GM21390 (cell line): ENCODE data around the gene ITPK1.

Experiments used
- ATAC-seq: cut with Tn5 transposase; IDR thresholded peaks from one replicate; pipeline ENCODE4 v1.9.1; 2021; ENCODE audit not compliant: unreplicated experiment

The ITPK1 gene

DNA sequence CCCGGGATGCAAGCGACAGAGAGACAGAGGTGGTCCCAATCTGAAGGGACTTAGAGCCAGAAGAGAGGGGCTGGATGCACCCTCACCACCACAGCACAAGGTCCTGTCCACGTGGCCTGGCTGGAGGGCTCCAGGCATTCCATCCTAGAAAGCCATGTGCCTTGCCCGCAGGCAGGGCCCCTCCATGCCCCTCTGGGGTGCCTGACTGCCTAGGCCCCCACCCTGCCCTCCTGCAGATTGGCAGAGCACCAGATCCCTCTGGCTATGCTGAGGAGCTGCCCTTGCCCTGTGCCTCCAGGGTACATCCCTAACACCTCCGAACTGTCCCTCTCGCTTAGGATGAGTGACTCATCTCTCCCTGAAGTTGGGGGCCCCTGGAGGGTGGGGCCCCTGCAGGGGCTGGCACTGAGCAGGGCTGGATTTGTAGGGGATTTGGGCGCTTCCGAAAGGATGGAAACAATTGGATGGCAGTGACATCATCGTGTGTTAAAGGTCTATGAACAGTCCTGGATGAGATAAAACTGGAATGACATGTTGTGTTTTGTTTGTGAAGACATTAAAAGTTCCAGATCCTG lies 141.8 kb downstream of the ITPK1 start:
- ATAC-seq = no peak

DNA sequence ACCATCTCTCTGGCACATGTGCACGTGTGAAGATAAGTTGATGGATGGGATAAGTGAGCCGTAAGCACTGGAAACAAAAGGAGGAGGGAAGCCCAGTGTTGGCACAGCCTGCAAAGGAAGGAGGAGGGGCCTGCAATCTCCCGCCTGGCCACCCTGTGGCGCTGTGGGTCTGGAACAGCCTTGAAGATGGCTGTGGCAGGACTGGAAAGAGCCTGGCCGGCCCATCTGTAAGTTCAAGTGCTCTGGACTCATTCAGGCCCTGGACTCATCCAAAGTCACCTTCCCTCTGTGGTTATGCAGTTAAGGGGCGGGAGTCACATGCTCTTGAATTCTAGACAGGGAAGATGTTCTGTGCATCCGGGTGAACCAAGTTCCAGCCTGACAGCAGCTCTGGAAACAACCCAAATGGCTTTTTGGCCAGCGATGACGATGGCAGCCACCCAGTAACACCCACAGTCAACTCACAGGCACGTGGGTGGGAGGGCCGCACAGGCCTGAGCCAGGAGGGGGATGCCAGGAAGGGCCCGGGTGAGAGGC lies 142.4 kb downstream of the ITPK1 start:
- no peak for ATAC-seq

GRCh38 chr14:92971601-92972180 lies 144.0 kb downstream of the ITPK1 start:
- ATAC-seq = no peak

- no peak for ATAC-seq
Observed at GRCh38 chr14:92970271-92970670, 145.5 kb downstream of the ITPK1 start.

DNA sequence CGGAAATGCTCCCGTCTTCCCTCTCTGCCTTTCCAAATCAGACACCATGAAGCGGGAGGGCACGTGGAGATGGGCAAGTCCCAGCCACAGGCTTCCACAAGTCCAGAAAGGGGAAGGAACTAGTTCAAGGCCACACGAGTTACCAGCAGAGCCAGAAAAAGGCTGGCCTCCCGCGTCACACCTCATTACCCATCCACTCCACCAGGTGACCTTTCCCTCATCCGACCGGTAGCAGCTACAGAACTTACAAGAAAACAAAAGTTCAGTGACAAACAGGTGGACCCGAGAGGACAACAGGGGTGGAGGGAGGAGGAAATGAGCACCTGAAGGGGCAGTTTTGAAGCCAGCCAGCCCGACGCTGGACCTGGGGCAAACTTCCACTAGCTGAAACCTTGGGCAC lies 145.9 kb downstream of the ITPK1 start:
- ATAC-seq = no peak

- ATAC-seq = no peak
Observed at GRCh38 chr14:92969430-92969829, 146.3 kb downstream of the ITPK1 start.

- ATAC-seq = no peak
Observed at GRCh38 chr14:92968291-92969020, 147.3 kb downstream of the ITPK1 start.

GRCh38 chr14:92967346-92967926 lies 148.3 kb downstream of the ITPK1 start:
- no peak for ATAC-seq

- no peak for ATAC-seq
Observed at GRCh38 chr14:92965281-92965680, 150.4 kb downstream of the ITPK1 start.

DNA sequence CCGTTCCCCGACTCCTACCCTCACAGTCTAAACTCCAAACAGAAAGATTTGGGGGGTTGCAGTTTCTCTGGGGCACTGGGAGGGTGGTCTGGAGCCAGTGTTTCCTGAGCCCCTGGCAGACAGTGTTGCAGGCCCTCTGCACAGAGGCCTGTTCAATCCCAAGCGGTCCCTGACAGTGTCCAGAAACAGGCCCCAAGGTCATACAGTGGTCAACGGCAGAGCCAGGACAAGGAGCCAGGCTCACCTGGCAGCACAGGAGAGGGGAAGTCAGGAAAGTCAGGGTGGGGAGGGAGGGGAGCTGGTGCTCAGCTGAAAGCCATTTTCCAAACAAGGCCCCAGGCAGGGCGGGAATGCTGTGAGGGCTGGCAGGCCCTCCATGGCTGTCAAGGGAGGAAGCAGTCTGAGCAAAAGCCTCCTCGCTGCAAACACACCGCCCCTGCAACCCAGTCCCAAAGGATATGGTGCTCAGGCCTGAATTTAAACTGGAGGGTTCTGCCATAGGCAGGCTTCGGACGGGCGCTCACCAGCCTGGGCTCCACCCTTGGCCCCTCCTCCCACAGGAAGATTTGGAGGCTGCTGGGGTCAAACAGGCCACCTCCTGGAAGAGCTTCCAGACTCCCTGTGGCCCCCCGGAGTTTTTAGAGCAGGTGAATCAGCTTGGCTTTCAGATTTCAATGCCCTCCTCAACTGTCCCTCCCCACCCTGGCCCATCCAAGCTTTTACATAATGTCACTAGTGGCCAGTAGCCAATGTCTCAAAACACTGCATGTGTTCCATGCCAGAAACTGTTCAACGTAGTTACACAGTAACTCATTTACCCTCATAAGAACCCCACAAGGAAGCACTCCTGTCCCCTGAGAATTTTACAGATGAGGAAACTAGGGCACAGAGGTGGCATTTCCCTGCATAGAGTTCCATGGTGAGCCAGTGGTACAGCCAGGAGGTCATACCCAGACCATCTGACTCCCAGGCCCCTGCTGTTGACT lies 151.3 kb downstream of the ITPK1 start:
- no peak for ATAC-seq

DNA sequence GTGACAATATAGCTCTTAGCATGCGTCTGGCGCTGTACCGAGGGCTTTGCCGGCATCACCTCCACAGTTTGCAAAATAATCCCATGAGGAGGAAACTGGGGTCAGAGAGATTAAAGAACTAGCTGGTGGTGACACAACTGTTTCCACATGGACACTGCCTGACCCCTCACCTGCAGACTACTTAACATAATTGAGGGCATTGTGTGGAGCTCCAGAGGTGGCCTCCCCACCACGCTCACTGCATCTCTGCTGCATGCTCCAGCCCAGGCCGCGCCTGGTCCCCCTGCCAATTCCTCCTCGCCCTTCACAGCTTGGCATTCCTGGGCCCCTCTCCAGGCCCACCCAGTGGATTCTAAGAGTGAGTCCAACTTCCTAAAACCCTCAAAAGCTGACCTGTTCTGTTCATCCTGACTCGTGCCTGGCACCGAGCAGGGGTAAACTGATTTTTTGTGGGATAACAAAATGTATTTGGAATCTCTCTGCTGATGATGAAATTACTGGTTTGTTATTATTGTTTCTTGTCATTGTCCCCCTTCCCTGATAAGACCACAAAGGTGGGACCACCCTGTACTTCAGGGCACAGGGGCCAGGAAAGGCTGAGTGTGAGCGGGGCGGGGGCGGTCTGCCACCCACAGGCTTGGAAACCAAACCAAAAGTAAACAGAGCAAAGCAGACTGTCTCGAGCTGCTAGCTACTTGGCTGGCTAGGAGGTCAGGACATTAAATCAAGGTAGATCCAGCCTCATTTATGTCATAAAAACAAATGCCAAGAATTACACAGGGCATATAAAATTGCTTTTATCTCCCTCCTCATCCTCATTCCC lies 152.2 kb downstream of the ITPK1 start:
- no peak for ATAC-seq

- ATAC-seq = no peak
Observed at GRCh38 chr14:92962831-92963095, 153.0 kb downstream of the ITPK1 start.

GRCh38 chr14:92962031-92962830 lies 153.5 kb downstream of the ITPK1 start:
- ATAC-seq = no peak

DNA sequence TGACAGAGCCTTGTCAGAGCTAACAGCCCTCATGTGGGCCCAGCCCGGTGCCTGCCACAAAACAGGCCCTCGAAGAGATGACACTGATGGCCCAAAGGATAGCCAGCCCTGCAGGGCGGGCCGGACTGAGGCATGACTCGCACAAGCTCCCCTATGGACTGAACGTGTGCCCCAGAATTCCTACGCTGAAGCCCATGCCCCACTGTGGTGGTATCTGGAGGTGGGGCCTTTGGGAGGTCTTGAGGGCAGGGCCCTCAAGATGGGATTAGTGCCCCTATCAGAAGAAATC lies 154.2 kb downstream of the ITPK1 start:
- no peak for ATAC-seq

DNA sequence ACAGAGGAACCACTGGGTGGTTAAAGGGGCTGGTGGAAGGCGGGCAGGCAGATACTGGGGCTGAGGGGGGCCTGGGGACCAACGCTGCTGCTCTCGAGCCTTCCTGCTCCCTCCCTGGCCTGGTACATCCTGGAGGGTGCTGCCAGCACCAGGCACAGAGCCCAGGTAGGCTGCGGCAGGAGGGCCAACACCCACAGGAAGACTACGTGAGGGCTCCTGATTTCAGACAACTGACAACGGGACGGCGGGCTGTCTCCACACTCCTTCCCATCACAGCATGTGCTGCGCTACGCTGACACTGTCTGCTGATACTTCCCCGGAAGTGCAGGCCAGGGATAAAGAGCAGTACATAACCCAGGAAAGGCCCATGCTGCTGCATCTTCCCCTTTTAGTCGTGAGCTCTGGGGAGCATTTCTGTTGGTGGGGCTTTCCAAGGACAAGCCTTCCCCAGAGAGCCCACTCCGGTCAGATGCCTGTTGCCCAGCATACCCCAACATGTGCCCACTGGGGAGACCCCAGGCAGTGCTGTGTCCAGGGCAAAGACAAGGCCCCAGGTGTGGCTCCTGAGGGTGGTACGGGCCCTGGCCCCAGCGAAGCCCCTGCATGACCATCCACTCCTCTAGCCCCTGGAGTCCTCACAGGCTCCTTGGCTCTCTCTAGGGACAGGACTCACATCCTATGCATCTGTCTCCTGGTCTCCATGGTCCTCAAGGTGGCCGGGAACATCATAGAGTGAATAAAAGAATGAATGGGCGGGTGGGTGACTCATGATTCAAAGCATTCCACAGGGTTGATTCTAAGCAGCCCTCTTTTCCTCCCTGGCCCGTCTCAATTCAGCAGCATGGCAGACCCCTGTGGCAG lies 154.8 kb downstream of the ITPK1 start:
- ATAC-seq = no peak

GRCh38 chr14:92959761-92960680 lies 155.7 kb downstream of the ITPK1 start:
- no peak for ATAC-seq

GRCh38 chr14:92959189-92959531 lies 156.6 kb downstream of the ITPK1 start:
- ATAC-seq = no peak
